Prostate gland (tissue), 2 donors: ENCODE data around the gene PIRT.

ENCODE experiments used
- CTCF ChIP-seq, 4 experiments: fragments of 200-600 bp in 2 of 4; fragments of 450-650 bp in 2 of 4; sonication (generic) in 2 of 4; IDR thresholded peaks; 1 replicate in 3 of 4; 2 replicates in 1 of 4; pipeline ENCODE4 v1.5.1; 2016 to 2019; ENCODE audit warnings: antibody characterized with exemption in 4 of 4, mild to moderate bottlenecking in 2 of 4, moderate library complexity in 2 of 4
- POLR2A ChIP-seq: fragments of 450-650 bp; IDR thresholded peaks from one replicate; pipeline ENCODE4 v1.6.1; 2016; ENCODE audit warnings: antibody characterized with exemption, mild to moderate bottlenecking
- POLR2AphosphoS5 ChIP-seq: sonication (generic); formaldehyde crosslinking; IDR thresholded peaks from one replicate; pipeline ENCODE4 v1.6.1; 2017; ENCODE audit warnings: antibody characterized with exemption

DNA sequence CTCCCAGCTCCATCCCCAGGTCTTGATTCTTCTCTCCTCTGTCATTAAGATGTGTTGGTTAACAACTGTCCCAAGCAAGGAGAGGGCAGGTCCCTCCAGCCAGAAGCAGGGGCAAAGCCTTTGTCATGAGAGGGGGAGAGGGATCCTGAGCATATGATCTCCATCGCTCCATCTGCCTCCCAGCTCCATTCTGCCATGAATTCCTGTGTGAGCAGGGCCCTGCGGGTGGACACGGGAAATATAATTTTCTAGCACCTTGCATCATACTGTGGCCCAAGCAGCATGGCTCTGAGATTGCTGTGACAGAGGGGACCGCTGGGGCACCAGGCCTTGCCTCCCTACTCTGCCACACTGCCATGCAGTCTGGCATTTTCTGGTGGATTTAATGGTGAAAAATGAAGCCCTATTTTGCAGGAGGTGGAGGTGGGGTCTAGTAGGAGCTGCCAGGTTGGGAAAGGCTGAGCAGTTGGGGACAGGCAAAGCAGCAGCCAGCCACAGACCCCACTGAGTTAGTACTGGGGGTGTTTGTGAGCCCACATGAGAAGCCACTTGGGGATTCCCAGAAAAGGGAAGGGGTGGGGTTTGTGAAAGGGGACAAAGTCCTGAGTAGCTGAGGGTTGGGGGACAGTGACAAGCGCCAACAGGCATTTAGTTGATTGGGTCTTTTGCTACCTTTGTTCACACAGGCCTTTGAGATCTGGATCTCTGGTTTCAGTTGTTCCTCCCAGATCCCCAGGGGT, 50.4 kb downstream of the PIRT start:
- TF ChIP-seq CTCF (IDR thresholded peaks at IDR 0.05) (no peak), POLR2A (no peak), POLR2AphosphoS5 (no peak)
